Measurements from ENCODE around the gene HJV. TPM values are rescaled to one million over a fixed set of nuclear protein-coding genes. Genes with fewer than 3 reads are reported as not detected.
"Not testable (repeated sequence)": the region's sequence is repeated elsewhere in the genome, so short reads cannot be mapped to it uniquely, and the experiment has no call there.

The HJV gene
- total RNA-seq, 1 donor: not detected

- TF ChIP-seq CTCF (IDR thresholded peaks at IDR 0.05; ENCODE audit: insufficient read depth, low read depth, low read length): no peak
- DNase-seq (ENCODE audit: low read depth): no peak
- no peak overlapping the region for H3K4me3 ChIP-seq (ENCODE audit: low read depth, low read length)
Measured at GRCh38 chr1:146031476-146031875, 9.9 kb upstream of the HJV start.

GRCh38 chr1:146029117-146029516 lies 7.6 kb upstream of the HJV start:
- no peak for DNase-seq (ENCODE audit: low read depth)
- TF ChIP-seq CTCF (IDR thresholded peaks at IDR 0.05; ENCODE audit: insufficient read depth, low read depth, low read length): no peak
- H3K4me3 ChIP-seq (ENCODE audit: low read depth, low read length): no peak overlapping the region

GRCh38 chr1:146026650-146027049 lies 5.1 kb upstream of the HJV start:
- DNase-seq (ENCODE audit: low read depth); H3K4me3 ChIP-seq (ENCODE audit: low read depth, low read length): not testable (repeated sequence)

- not testable (repeated sequence) for H3K4me3 ChIP-seq (ENCODE audit: low read depth, low read length); DNase-seq (ENCODE audit: low read depth)
Measured at GRCh38 chr1:146025787-146026495, 4.4 kb upstream of the HJV start.

GRCh38 chr1:146022403-146023127 lies 1.0 kb upstream of the HJV start:
- no peak for DNase-seq (ENCODE audit: low read depth)
- H3K4me3 ChIP-seq (ENCODE audit: low read depth, low read length): no peak overlapping the region
- TF ChIP-seq CTCF (IDR thresholded peaks at IDR 0.05; ENCODE audit: insufficient read depth, low read depth, low read length): no peak

- no peak for DNase-seq (ENCODE audit: low read depth)
- no peak overlapping the region for H3K4me3 ChIP-seq (ENCODE audit: low read depth, low read length)
- no peak for TF ChIP-seq CTCF (IDR thresholded peaks at IDR 0.05; ENCODE audit: insufficient read depth, low read depth, low read length)
Measured at GRCh38 chr1:146021050-146021445, 487 bp downstream of the HJV start.

- DNase-seq (ENCODE audit: low read depth): no peak
- H3K4me3 ChIP-seq (ENCODE audit: low read depth, low read length): no peak overlapping the region
- TF ChIP-seq CTCF (IDR thresholded peaks at IDR 0.05; ENCODE audit: insufficient read depth, low read depth, low read length): no peak
Measured at GRCh38 chr1:146020058-146021049, 1.2 kb downstream of the HJV start.

All from fibroblast of villous mesenchyme (primary cell).